ENCODE data around the gene PMM1. TPM values are rescaled to one million over a fixed set of nuclear protein-coding genes. Genes with fewer than 3 reads are reported as not detected.
A peak's percentile ranks its signal among the peaks of the same experiment; 100 is the strongest.

The PMM1 gene
- total RNA-seq, 2 donors from 2014 or later: 24.9 to 25.3 TPM

- H3K9me3 ChIP-seq: no peaks in the 10 kb centered on the region
- TF ChIP-seq, protein P1, sequence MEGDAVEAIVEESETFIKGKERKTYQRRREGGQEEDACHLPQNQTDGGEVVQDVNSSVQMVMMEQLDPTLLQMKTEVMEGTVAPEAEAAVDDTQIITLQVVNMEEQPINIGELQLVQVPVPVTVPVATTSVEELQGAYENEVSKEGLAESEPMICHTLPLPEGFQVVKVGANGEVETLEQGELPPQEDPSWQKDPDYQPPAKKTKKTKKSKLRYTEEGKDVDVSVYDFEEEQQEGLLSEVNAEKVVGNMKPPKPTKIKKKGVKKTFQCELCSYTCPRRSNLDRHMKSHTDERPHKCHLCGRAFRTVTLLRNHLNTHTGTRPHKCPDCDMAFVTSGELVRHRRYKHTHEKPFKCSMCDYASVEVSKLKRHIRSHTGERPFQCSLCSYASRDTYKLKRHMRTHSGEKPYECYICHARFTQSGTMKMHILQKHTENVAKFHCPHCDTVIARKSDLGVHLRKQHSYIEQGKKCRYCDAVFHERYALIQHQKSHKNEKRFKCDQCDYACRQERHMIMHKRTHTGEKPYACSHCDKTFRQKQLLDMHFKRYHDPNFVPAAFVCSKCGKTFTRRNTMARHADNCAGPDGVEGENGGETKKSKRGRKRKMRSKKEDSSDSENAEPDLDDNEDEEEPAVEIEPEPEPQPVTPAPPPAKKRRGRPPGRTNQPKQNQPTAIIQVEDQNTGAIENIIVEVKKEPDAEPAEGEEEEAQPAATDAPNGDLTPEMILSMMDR (IDR thresholded peaks at IDR 0.05): no peak
- H3K4me1 ChIP-seq (ENCODE audit: control insufficient read depth in 1 of 2, low read depth in 2 of 2): peaks cover 12 to 35% of the 10 kb centered on the region in 2 donors
- H3K36me3 ChIP-seq: no peaks in the 10 kb centered on the region
- H3K27me3 ChIP-seq (replicated peaks; ENCODE audit: insufficient read depth): no peaks in the 10 kb centered on the region
- DNase-seq (ENCODE audit: low spot score) (no peak), ATAC-seq (ENCODE audit: insufficient number of reproducible peaks, low FRiP score, low read depth) (no peak)
- peak overlapping the region in 1 of 2 donors; percentile 42 for H3K27ac ChIP-seq
- peak overlapping the region; percentile 82 for H3K4me3 ChIP-seq
Observed at GRCh38 chr22:41544671-41545476, 44.8 kb downstream of the PMM1 start.

DNA sequence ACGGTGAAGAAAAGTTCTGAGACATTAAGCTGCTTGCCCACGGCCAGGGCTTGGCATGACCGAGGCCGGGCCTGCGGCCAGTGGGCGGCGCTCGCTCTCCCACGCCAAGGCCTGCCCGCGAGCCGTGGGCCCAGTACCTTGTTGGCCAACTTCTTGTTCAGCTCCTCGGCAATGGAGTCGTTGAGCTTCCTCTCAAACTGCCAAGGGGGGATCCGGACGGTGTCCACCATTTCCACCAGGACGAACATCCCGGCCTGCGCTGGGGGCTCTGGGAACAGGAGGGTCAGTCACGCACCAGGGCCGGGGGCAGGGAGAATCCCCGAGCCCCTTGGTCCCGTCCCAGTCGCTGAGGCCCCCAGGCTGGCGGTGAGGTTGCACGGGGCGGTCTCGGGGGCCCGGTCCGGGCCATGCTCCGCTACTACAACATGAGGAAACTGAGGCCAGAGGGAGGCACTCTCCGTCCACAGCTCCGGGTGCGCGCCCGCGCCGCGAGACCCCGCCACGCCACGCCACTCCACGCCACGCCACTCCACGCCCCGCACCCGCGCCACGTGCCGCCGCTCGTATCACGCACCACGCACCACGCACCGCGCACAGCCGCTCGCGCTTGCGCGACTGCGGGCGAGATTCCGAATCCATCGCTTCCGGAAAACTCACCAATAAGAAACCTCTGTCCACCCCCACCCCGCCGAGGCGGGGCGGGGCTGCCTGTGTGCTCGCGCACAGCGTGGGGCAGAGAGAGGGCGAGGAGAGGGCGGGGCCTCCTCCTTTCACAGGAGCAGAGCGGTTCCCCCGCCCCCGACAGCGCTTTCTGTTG is 45.6 kb downstream of the PMM1 start, which contains the start of gene POLR3H:
TSS of gene POLR3H (minus strand) at position 617 of the 817 bp plus-strand sequence. CDS start at position 248, 369 bp downstream.
- TF ChIP-seq, protein P1 (IDR thresholded peaks at IDR 0.05): peak; percentile 45
- Histone ChIP-seq H3K9me3 (no peaks in the 10 kb centered on the region), H3K27ac (peak within 1 kb of the TSS; percentile 90), H3K4me3 (peak within 1 kb of the TSS; percentile 82), H3K27me3 (replicated peaks; ENCODE audit: insufficient read depth) (no peaks in the 10 kb centered on the region), H3K4me1 (ENCODE audit: control insufficient read depth in 1 of 2, low read depth in 2 of 2) (peaks cover 12 to 40% of the 10 kb centered on the region in 2 donors), H3K36me3 (no peaks in the 10 kb centered on the region)
- peak; percentile 95 for DNase-seq (ENCODE audit: low spot score)
- ATAC-seq (ENCODE audit: insufficient number of reproducible peaks, low FRiP score, low read depth): peak; percentile 96

- no peaks in the 10 kb centered on the region for H3K27me3 ChIP-seq (replicated peaks; ENCODE audit: insufficient read depth)
- TF ChIP-seq, protein P1 (IDR thresholded peaks at IDR 0.05): no peak
- no peak overlapping the region for H3K27ac ChIP-seq
- no peaks in the 10 kb centered on the region for H3K36me3 ChIP-seq
- H3K4me1 ChIP-seq (ENCODE audit: control insufficient read depth in 1 of 2, low read depth in 2 of 2): peaks cover 12 to 40% of the 10 kb centered on the region in 2 donors
- no peaks in the 10 kb centered on the region for H3K9me3 ChIP-seq
- no peak overlapping the region for H3K4me3 ChIP-seq
- ATAC-seq (ENCODE audit: insufficient number of reproducible peaks, low FRiP score, low read depth): no peak
- DNase-seq (ENCODE audit: low spot score): no peak
Observed at GRCh38 chr22:41542224-41542623, 47.4 kb downstream of the PMM1 start.

GRCh38 chr22:41541484-41541883 is 48.2 kb downstream of the PMM1 start:
- no peak for ATAC-seq (ENCODE audit: insufficient number of reproducible peaks, low FRiP score, low read depth)
- H3K27ac ChIP-seq: no peak overlapping the region
- no peaks in the 10 kb centered on the region for H3K27me3 ChIP-seq (replicated peaks; ENCODE audit: insufficient read depth)
- H3K36me3 ChIP-seq: no peaks in the 10 kb centered on the region
- H3K4me3 ChIP-seq: no peak overlapping the region
- TF ChIP-seq, protein P1 (IDR thresholded peaks at IDR 0.05): no peak
- DNase-seq (ENCODE audit: low spot score): no peak
- H3K4me1 ChIP-seq (ENCODE audit: control insufficient read depth in 1 of 2, low read depth in 2 of 2): peaks cover 12 to 40% of the 10 kb centered on the region in 2 donors
- no peaks in the 10 kb centered on the region for H3K9me3 ChIP-seq

DNA sequence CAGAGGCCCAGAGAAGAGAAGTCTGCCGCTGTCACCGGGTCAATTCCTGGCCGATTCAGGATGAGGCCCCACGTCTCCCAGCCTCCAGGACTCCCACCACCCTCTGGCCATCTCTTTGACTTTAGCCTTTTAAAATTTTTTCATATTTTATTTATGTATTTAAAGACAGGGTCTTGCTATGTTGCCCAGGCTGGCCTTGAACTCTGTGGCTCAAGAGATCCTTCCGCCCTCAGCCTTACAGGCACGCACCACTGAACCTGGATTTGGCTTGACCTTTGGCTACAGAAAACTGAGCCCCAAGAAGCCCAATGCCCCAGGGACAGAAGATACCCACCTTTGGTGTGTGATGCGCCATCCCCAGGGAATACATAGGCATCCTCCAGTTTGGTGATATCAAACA is 49.3 kb downstream of the PMM1 start:
- Histone ChIP-seq H3K4me1 (ENCODE audit: control insufficient read depth in 1 of 2, low read depth in 2 of 2) (peaks cover 12 to 40% of the 10 kb centered on the region in 2 donors), H3K9me3 (no peaks in the 10 kb centered on the region), H3K36me3 (no peaks in the 10 kb centered on the region), H3K27ac (peak overlapping the region in 1 of 2 donors; percentile 28), H3K4me3 (no peak overlapping the region), H3K27me3 (replicated peaks; ENCODE audit: insufficient read depth) (no peaks in the 10 kb centered on the region)
- no peak for ATAC-seq (ENCODE audit: insufficient number of reproducible peaks, low FRiP score, low read depth)
- TF ChIP-seq, protein P1 (IDR thresholded peaks at IDR 0.05): no peak
- DNase-seq (ENCODE audit: low spot score): no peak
